GM23338 (cell line): ENCODE data around the gene LACRT. TPM values are rescaled to one million over a fixed set of nuclear protein-coding genes. Genes with fewer than 3 reads are reported as not detected.

ENCODE experiments used
- ATAC-seq: fragments of 200-7000 bp; cut with Tn5 transposase; 3 replicates; pipeline ENCODE4 v1.9.1; 2020
- DNase-seq: peaks from one replicate; pipeline ENCODE4 v3.0.0-alpha.2; 2015; ENCODE audit warnings: low spot score
- H2AFZ ChIP-seq: fragments of 200-600 bp; sonication (generic); 2 replicates; pipeline ENCODE4 v1.8.0; 2016; ENCODE audit warnings: antibody characterized with exemption, mild to moderate bottlenecking, moderate library complexity
- H3F3A ChIP-seq: fragments of 200-600 bp; sonication (generic); replicated peaks from 2 replicates; pipeline ENCODE4 v1.8.0; 2017; ENCODE audit warnings: antibody characterized with exemption, mixed run types, low read depth
- H3K27ac ChIP-seq: fragments of 200-600 bp; sonication (generic); 2 replicates; pipeline ENCODE4 v1.6.1; 2016; ENCODE audit warnings: low read depth
- H3K27me3 ChIP-seq: fragments of 200-600 bp; sonication (generic); 2 replicates; pipeline ENCODE4 v1.8.0; 2016; ENCODE audit warnings: mild to moderate bottlenecking, mixed run types, moderate library complexity; ENCODE audit not compliant: insufficient read depth
- H3K36me3 ChIP-seq: fragments of 200-600 bp; sonication (generic); 2 replicates; pipeline ENCODE4 v1.8.0; 2016; ENCODE audit warnings: mild to moderate bottlenecking; ENCODE audit not compliant: insufficient read depth
- H3K4me1 ChIP-seq: fragments of 200-600 bp; sonication (generic); 2 replicates; pipeline ENCODE4 v1.8.0; 2016; ENCODE audit warnings: mild to moderate bottlenecking, moderate library complexity; ENCODE audit not compliant: insufficient read depth
- H3K4me2 ChIP-seq: fragments of 200-600 bp; sonication (generic); 2 replicates; pipeline ENCODE4 v1.7.1; 2017; ENCODE audit warnings: mixed run types
- H3K4me3 ChIP-seq: fragments of 200-600 bp; sonication (generic); 2 replicates; pipeline ENCODE4 v1.6.1; 2016; ENCODE audit warnings: mixed run types
- H3K79me2 ChIP-seq: fragments of 200-600 bp; sonication (generic); replicated peaks from 2 replicates; pipeline ENCODE4 v1.8.0; 2017; ENCODE audit warnings: mild to moderate bottlenecking; ENCODE audit not compliant: insufficient read depth
- H3K9me2 ChIP-seq: fragments of 200-600 bp; sonication (generic); 2 replicates; pipeline ENCODE4 v1.8.0; 2017; ENCODE audit not compliant: insufficient read depth
- H4K20me1 ChIP-seq: fragments of 200-600 bp; sonication (generic); replicated peaks from 2 replicates; pipeline ENCODE4 v1.8.0; 2017; ENCODE audit warnings: mild to moderate bottlenecking; ENCODE audit not compliant: insufficient read depth
- H3K27ac Mint-ChIP-seq: 2 replicates; pipeline ENCODE4 v1.8.0; 2020; ENCODE audit warnings: inconsistent platforms, mild to moderate bottlenecking, moderate library complexity, mixed read lengths
- H3K27me3 Mint-ChIP-seq: 3 replicates; pipeline ENCODE4 v1.8.0; 2022; ENCODE audit warnings: low read depth, mild to moderate bottlenecking, moderate library complexity, mixed read lengths, inconsistent platforms; ENCODE audit not compliant: insufficient read depth, poor library complexity
- H3K36me3 Mint-ChIP-seq: 3 replicates; pipeline ENCODE4 v1.8.0; 2021; ENCODE audit warnings: low read depth, mild to moderate bottlenecking, inconsistent platforms, moderate library complexity, mixed read lengths
- H3K4me1 Mint-ChIP-seq: 3 replicates; pipeline ENCODE4 v1.8.0; 2020; ENCODE audit warnings: mild to moderate bottlenecking, inconsistent platforms, mixed read lengths
- H3K4me3 Mint-ChIP-seq: 3 replicates; pipeline ENCODE4 v1.8.0; 2021; ENCODE audit warnings: moderate library complexity, mild to moderate bottlenecking, inconsistent platforms, mixed read lengths
- H3K9me3 Mint-ChIP-seq: 3 replicates; pipeline ENCODE4 v1.8.0; 2020; ENCODE audit warnings: moderate library complexity, mild to moderate bottlenecking, inconsistent platforms, mixed read lengths
- CREB1 ChIP-seq: fragments of 250-450 bp; sonication (Bioruptor Pico); IDR thresholded peaks from 2 replicates; pipeline ENCODE4 v1.5.0; 2020; ENCODE audit warnings: low read depth, mild to moderate bottlenecking, moderate library complexity
- CTCF ChIP-seq, 2 experiments: fragments of 200-600 bp in 1 of 2; sonication (generic) in 1 of 2; conservative IDR thresholded peaks; 2 replicates each; pipeline versions ENCODE4 v1.5.1 to v1.6.1; 2016 to 2017; ENCODE audit warnings: antibody characterized with exemption in 2 of 2, low read depth in 2 of 2, mild to moderate bottlenecking in 2 of 2, moderate library complexity in 1 of 2
- ETS1 ChIP-seq: IDR thresholded peaks from 2 replicates; pipeline ENCODE4 v1.6.1; 2016; ENCODE audit warnings: antibody characterized with exemption
- EZH2 ChIP-seq: fragments of 200-600 bp; sonication (generic); IDR thresholded peaks from one replicate; pipeline ENCODE4 v1.8.0; 2017; ENCODE audit warnings: antibody characterized with exemption, mild to moderate bottlenecking, low read depth; ENCODE audit not compliant: unreplicated experiment
- EZH2phosphoT487 ChIP-seq: fragments of 200-600 bp; sonication (generic); IDR thresholded peaks from one replicate; pipeline ENCODE4 v1.8.1; 2018; ENCODE audit warnings: antibody characterized with exemption; ENCODE audit not compliant: unreplicated experiment
- JUNB ChIP-seq: IDR thresholded peaks from one replicate; pipeline ENCODE4 v1.6.1; 2016; ENCODE audit warnings: antibody characterized with exemption; ENCODE audit not compliant: unreplicated experiment
- NANOG ChIP-seq: IDR thresholded peaks from 2 replicates; pipeline ENCODE4 v1.6.1; 2016; ENCODE audit warnings: antibody characterized with exemption, borderline replicate concordance
- POLR2AphosphoS5 ChIP-seq: IDR thresholded peaks from 2 replicates; pipeline ENCODE4 v1.6.1; 2016; ENCODE audit warnings: antibody characterized with exemption, low read depth
- REST ChIP-seq: IDR thresholded peaks from one replicate; pipeline ENCODE4 v1.6.1; 2018; ENCODE audit warnings: antibody characterized with exemption; ENCODE audit not compliant: unreplicated experiment
- STAT1 ChIP-seq: IDR thresholded peaks from one replicate; pipeline ENCODE4 v1.6.1; 2016; ENCODE audit warnings: antibody characterized with exemption; ENCODE audit not compliant: unreplicated experiment
- ZNF114 ChIP-seq: fragments of 250-450 bp; sonication (Bioruptor Pico); IDR thresholded peaks from 2 replicates; pipeline ENCODE4 v1.5.0; 2020; ENCODE audit warnings: mild to moderate bottlenecking, moderate library complexity
- ZNF331 ChIP-seq: fragments of 250-450 bp; sonication (Bioruptor Pico); IDR thresholded peaks from 2 replicates; pipeline ENCODE4 v1.5.0; 2020; ENCODE audit warnings: low read depth, mild to moderate bottlenecking, moderate library complexity
- ZNF462 ChIP-seq: fragments of 250-450 bp; sonication (Bioruptor Pico); IDR thresholded peaks from 2 replicates; pipeline ENCODE4 v1.5.0; 2020; ENCODE audit warnings: mild to moderate bottlenecking, moderate library complexity
- polyA plus RNA-seq: library from polyadenylated mRNA; unstranded; fragments of >200 nt; fragmentation: Nextera tagmentation; extraction: Ambion mirVana; gene quantifications from 2 replicates; pipeline ENCODE4 v1.2.1, GENCODE V29; 2016
- total RNA-seq: library from RNA; depleted of rRNA; stranded (reverse); fragments of >200 nt; shearing (Covaris generic); gene quantifications from 2 replicates; pipeline ENCODE4 v1.2.3, GENCODE V29; 2014

The LACRT gene
- total and polyA plus RNA-seq, 2 experiments from 2014 or later: not detected

- H3F3A ChIP-seq: no peaks in the 10 kb centered on the region
- H3K4me1 ChIP-seq: no peaks in the 10 kb centered on the region
- no peaks in the 10 kb centered on the region for H4K20me1 ChIP-seq
- ATAC-seq: no peak
- Mint-ChIP-seq H3K36me3 (no peaks in the 10 kb centered on the region), H3K4me3 (no peak overlapping the region), H3K27me3 (no peaks in the 10 kb centered on the region), H3K4me1 (no peaks in the 10 kb centered on the region; the same call in 2 of the 3 replicates), H3K9me3 (no peaks in the 10 kb centered on the region), H3K27ac (no peak overlapping the region)
- H3K4me2 ChIP-seq: no peak overlapping the region
- no peak for DNase-seq
- H3K4me3 ChIP-seq: no peak overlapping the region
- no peak overlapping the region for H3K27ac ChIP-seq
- H2AFZ ChIP-seq: 0 out of 2 replicates have a peak overlapping the region, but pooled peaks have one; percentile 19
- TF ChIP-seq EZH2phosphoT487 (no peak), ZNF462 (CRISPR knock-in tag) (no peak), NANOG (no peak), CTCF (conservative IDR thresholded peaks at IDR 0.05; ENCODE audit: low read depth in 2 of 2) (no peak), STAT1 (no peak), REST (no peak), ZNF331 (no peak), POLR2AphosphoS5 (no peak), ZNF114 (CRISPR knock-in tag) (no peak), CREB1 (CRISPR knock-in tag) (no peak), ETS1 (no peak), EZH2 (no peak), JUNB (no peak)
- no peaks in the 10 kb centered on the region for H3K9me2 ChIP-seq
- no peaks in the 10 kb centered on the region for H3K79me2 ChIP-seq
- H3K36me3 ChIP-seq: no peaks in the 10 kb centered on the region
- no peaks in the 10 kb centered on the region for H3K27me3 ChIP-seq
Observed at GRCh38 chr12:54667945-54668344, 33.2 kb upstream of the LACRT start.
